Smooth muscle cell (in vitro differentiated cells): ENCODE results near the gene ZNF750. TPM values are rescaled to one million over a fixed set of nuclear protein-coding genes. Genes with fewer than 3 reads are reported as not detected.

ENCODE experiments used
- DNase-seq: peaks from one replicate; lab custom pipeline; 2025; ENCODE audit not compliant: unreplicated experiment; lab: John Stamatoyannopoulos, UW
- H2AFZ ChIP-seq: fragments of 200-600 bp; sonication (generic); 2 replicates; pipeline ENCODE4 v1.6.0; 2016; ENCODE audit warnings: antibody characterized with exemption, low read depth, mild to moderate bottlenecking
- H3F3A ChIP-seq: fragments of 200-600 bp; sonication (generic); 2 replicates; pipeline ENCODE4 v1.6.0; 2017; ENCODE audit warnings: antibody characterized with exemption, low read depth
- H3K27ac ChIP-seq: fragments of 200-600 bp; sonication (generic); 2 replicates; pipeline ENCODE4 v1.5.1; 2016; ENCODE audit warnings: low read depth, mild to moderate bottlenecking
- H3K27me3 ChIP-seq: fragments of 200-600 bp; sonication (generic); 2 replicates; pipeline ENCODE4 v1.6.1; 2016; ENCODE audit warnings: low read depth, mild to moderate bottlenecking
- H3K36me3 ChIP-seq: fragments of 200-600 bp; sonication (generic); 2 replicates; pipeline ENCODE4 v1.5.1; 2016; ENCODE audit warnings: low read depth
- H3K4me1 ChIP-seq: fragments of 200-600 bp; sonication (generic); 2 replicates; pipeline ENCODE4 v1.5.1; 2016; ENCODE audit warnings: low read depth
- H3K4me2 ChIP-seq: fragments of 200-600 bp; sonication (generic); 2 replicates; pipeline ENCODE4 v1.6.0; 2016; ENCODE audit warnings: mild to moderate bottlenecking
- H3K4me3 ChIP-seq: fragments of 200-600 bp; sonication (generic); 2 replicates; pipeline ENCODE4 v1.5.1; 2016; ENCODE audit warnings: mild to moderate bottlenecking
- H3K79me2 ChIP-seq: fragments of 200-600 bp; sonication (generic); 2 replicates; pipeline ENCODE4 v1.6.0; 2016; ENCODE audit warnings: low read depth, mild to moderate bottlenecking
- H3K9ac ChIP-seq: fragments of 200-600 bp; sonication (generic); 2 replicates; pipeline ENCODE4 v1.6.0; 2016; ENCODE audit warnings: low read depth
- H3K9me3 ChIP-seq: fragments of 200-600 bp; sonication (generic); replicated peaks from 2 replicates; pipeline ENCODE4 v1.5.1; 2016; ENCODE audit warnings: low read depth
- H4K20me1 ChIP-seq: fragments of 200-600 bp; sonication (generic); 2 replicates; pipeline ENCODE4 v1.6.0; 2016; ENCODE audit warnings: low read depth
- WGBS: methylation state at CpG from one replicate; pipeline ENCODE4 v1.1.7; 2016; ENCODE audit warnings: low lambda C conversion rate; 5-methylcytosine and 5-hydroxymethylcytosine counted together
- polyA plus RNA-seq: library from polyadenylated mRNA; unstranded; fragments of >200 nt; fragmentation: Nextera tagmentation; extraction: Ambion mirVana; gene quantifications from 2 replicates; pipeline ENCODE4 v1.2.1, GENCODE V29; 2016
- total RNA-seq: library from RNA; depleted of rRNA; stranded (reverse); fragments of >200 nt; gene quantifications from 2 replicates; pipeline ENCODE4 v1.2.3, GENCODE V29; 2014
- TF ChIP-seq, protein P1 (sequence below): fragments of 200-600 bp; sonication (generic); IDR thresholded peaks from 2 replicates; pipeline ENCODE4 v1.5.1; 2017; ENCODE audit warnings: borderline replicate concordance, mild to moderate bottlenecking, antibody characterized with exemption; ENCODE audit not compliant: insufficient read depth, poor library complexity, severe bottlenecking

Gene ZNF750
- total and polyA plus RNA-seq, 2 experiments from 2014 or later = 0.93 to 7.1 TPM

DNA sequence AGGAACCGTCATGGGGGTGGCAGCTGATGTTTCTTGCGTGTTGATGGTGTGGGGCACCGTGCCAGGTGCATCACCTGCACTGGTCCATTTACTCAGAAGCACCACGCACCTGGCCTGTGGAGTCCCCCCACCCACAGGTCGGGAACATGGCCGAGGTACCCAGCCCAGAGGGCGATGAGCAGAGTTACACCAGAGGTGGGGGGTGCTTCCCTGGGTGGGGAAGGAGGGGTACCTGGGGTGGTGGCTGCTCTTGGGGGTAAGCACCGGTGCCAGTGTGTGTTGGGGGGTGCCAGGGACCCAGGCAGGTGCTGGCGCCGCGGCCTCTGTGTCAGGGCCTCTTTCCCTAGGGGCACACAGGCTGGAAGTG is 5.0 kb upstream of the ZNF750 start:
- no peak for DNase-seq
- Histone ChIP-seq H2AFZ (no peak overlapping the region), H3K27ac (no peak overlapping the region), H3K4me1 (peaks cover 7% of the 10 kb centered on the region), H3K4me3 (no peak overlapping the region), H3K9ac (no peak overlapping the region), H3F3A (no peaks in the 10 kb centered on the region), H3K36me3 (no peaks in the 10 kb centered on the region), H3K4me2 (no peak overlapping the region), H3K9me3 (no peaks in the 10 kb centered on the region), H4K20me1 (no peaks in the 10 kb centered on the region), H3K27me3 (no peaks in the 10 kb centered on the region), H3K79me2 (no peaks in the 10 kb centered on the region)
- 97% methylated on average over 10 of the region's 11 CpGs for WGBS
- TF ChIP-seq, protein P1, sequence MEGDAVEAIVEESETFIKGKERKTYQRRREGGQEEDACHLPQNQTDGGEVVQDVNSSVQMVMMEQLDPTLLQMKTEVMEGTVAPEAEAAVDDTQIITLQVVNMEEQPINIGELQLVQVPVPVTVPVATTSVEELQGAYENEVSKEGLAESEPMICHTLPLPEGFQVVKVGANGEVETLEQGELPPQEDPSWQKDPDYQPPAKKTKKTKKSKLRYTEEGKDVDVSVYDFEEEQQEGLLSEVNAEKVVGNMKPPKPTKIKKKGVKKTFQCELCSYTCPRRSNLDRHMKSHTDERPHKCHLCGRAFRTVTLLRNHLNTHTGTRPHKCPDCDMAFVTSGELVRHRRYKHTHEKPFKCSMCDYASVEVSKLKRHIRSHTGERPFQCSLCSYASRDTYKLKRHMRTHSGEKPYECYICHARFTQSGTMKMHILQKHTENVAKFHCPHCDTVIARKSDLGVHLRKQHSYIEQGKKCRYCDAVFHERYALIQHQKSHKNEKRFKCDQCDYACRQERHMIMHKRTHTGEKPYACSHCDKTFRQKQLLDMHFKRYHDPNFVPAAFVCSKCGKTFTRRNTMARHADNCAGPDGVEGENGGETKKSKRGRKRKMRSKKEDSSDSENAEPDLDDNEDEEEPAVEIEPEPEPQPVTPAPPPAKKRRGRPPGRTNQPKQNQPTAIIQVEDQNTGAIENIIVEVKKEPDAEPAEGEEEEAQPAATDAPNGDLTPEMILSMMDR = no peak

DNA sequence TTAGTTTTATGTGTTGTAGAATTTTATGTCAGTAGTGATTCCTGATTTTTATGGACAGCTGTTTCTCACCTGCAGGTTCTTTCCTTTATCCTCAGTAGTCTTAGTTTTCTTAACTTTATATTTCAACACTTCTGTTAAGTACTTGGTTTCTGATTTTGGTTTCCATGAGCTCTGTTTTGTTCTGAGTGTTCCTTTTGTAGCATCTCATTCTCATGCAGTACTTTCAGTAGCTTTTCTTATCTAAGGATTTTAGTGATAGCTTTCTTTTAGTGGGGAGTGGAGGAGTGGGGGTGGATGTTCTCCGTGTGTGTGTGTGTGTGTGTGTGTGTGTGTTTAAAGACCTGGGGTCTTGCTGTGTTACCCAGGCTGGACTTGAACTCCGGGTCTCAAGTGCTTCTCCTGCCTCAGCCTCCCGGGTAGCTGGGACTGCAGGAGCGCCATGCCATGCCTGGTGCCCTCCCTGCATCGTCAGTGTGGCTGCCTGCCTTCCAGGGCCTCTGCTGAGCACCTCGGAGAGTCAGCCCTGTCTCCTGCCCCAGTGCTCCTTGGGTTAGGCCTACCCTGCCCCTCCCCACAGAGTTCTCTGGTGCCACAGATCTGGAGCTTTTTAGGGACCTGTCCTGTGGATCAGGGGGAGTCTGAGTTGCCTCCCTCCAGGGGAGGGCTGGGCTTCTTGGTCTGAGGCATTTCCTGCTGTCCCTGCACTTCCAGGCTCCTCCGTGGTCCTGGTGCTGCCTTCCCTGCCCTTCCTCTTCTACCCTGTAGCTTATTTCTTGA is 4.3 kb upstream of the ZNF750 start:
- no peaks in the 10 kb centered on the region for H3K79me2 ChIP-seq
- H4K20me1 ChIP-seq = no peaks in the 10 kb centered on the region
- H3K27ac ChIP-seq = no peak overlapping the region
- no peak overlapping the region for H3K4me3 ChIP-seq
- no peak overlapping the region for H3K4me2 ChIP-seq
- TF ChIP-seq, protein P1 = no peak
- H3K4me1 ChIP-seq = peaks cover 12% of the 10 kb centered on the region
- H2AFZ ChIP-seq = no peak overlapping the region
- 62% methylated on average over 7 of the region's 7 CpGs for WGBS
- no peak overlapping the region for H3K9ac ChIP-seq
- no peaks in the 10 kb centered on the region for H3K27me3 ChIP-seq
- H3K9me3 ChIP-seq = no peaks in the 10 kb centered on the region
- DNase-seq = no peak
- H3F3A ChIP-seq = no peaks in the 10 kb centered on the region
- H3K36me3 ChIP-seq = no peaks in the 10 kb centered on the region

DNA sequence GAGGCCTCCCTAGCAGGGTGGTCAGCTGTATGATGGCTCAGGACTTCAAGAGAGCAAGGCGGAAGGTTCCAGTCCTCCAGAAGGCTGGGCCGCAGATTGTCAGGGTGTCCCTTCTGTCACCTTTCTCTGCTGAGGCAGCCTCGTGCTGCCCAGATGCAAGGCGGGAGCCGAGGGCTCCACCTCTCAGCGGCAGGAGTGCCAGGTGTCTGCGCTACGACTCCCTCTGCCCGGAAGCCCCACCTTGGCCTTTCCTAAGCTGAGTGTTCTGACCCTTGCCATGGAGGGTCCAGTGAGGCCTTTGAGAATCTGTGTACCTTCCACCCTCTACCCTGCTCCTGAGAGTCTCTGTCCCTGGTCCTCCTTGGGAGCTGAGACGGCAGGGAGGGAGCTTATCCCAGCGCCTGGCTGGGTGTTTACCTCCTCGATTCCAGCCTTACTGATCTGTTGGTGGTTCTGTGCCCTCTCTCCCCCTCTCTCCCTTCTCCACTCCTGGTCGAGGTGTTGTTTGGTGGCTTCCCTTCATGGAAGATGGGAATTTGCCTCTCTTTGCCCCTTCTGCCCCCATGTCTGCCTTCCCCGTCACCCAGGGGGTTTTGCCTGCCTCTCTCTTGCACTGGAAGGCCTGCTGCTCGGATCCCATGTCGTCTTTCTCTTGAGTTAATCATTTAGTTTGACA is 2.2 kb upstream of the ZNF750 start:
- Histone ChIP-seq H2AFZ (no peak overlapping the region), H3F3A (no peaks in the 10 kb centered on the region), H4K20me1 (no peaks in the 10 kb centered on the region), H3K79me2 (no peaks in the 10 kb centered on the region), H3K4me1 (peaks cover 21% of the 10 kb centered on the region), H3K4me2 (no peak overlapping the region), H3K27me3 (no peaks in the 10 kb centered on the region), H3K9ac (no peak overlapping the region), H3K9me3 (no peaks in the 10 kb centered on the region), H3K27ac (no peak overlapping the region), H3K4me3 (no peak overlapping the region), H3K36me3 (no peaks in the 10 kb centered on the region)
- TF ChIP-seq, protein P1 = no peak
- WGBS = 94% methylated on average over 16 of the region's 16 CpGs
- no peak for DNase-seq
